DND-41 (cell line): ENCODE measurements around the gene PBX3.

Source experiments
- ATAC-seq: fragments of 200-7000 bp; cut with Tn5 transposase; 3 replicates; pipeline ENCODE4 v1.9.1; 2021; ENCODE audit warnings: low read depth; ENCODE audit not compliant: insufficient read depth
- DNase-seq: peaks from one replicate; pipeline ENCODE4 v3.0.0-alpha.2; 2020
- H2AFZ ChIP-seq: 2 replicates; pipeline ENCODE4 v1.6.0; 2012; ENCODE audit warnings: low read depth, low read length
- H3K27ac ChIP-seq: 2 replicates; pipeline ENCODE4 v1.5.1; 2012; ENCODE audit warnings: low read length, inconsistent platforms
- H3K27me3 ChIP-seq: fragments of 200-600 bp; sonication (generic); 2 replicates; pipeline ENCODE4 v1.6.0; 2012; ENCODE audit warnings: low read length, mild to moderate bottlenecking, inconsistent platforms; ENCODE audit not compliant: insufficient read depth, poor library complexity
- H3K36me3 ChIP-seq: 2 replicates; pipeline ENCODE4 v1.5.1; 2012; ENCODE audit warnings: low read length, inconsistent platforms; ENCODE audit not compliant: insufficient read depth
- H3K4me1 ChIP-seq: 2 replicates; pipeline ENCODE4 v1.5.1; 2012; ENCODE audit warnings: mild to moderate bottlenecking, low read length; ENCODE audit not compliant: insufficient read depth
- H3K4me2 ChIP-seq: 2 replicates; pipeline ENCODE4 v1.6.0; 2012; ENCODE audit warnings: mild to moderate bottlenecking, moderate library complexity, low read length, inconsistent platforms; ENCODE audit not compliant: insufficient read depth
- H3K4me3 ChIP-seq, 2 experiments: fragments of 200-600 bp in 1 of 2; shearing (Covaris generic) in 1 of 2; 2 replicates each; pipeline ENCODE4 v1.5.1; 2012 to 2016; ENCODE audit warnings: inconsistent platforms in 2 of 2, low read length in 2 of 2, mild to moderate bottlenecking in 2 of 2, low read depth in 1 of 2, moderate library complexity in 1 of 2
- H3K79me2 ChIP-seq: 2 replicates; pipeline ENCODE4 v1.6.0; 2012; ENCODE audit warnings: low read length, inconsistent platforms; ENCODE audit not compliant: insufficient read depth
- H3K9ac ChIP-seq: 2 replicates; pipeline ENCODE4 v1.6.0; 2012; ENCODE audit warnings: low read depth, mild to moderate bottlenecking, inconsistent platforms, low read length, moderate library complexity
- H3K9me3 ChIP-seq: 2 replicates; pipeline ENCODE4 v1.5.1; 2012; ENCODE audit warnings: low read length, moderate library complexity, mild to moderate bottlenecking, inconsistent platforms; ENCODE audit not compliant: insufficient read depth, severe bottlenecking
- H4K20me1 ChIP-seq: 2 replicates; pipeline ENCODE4 v1.6.0; 2012; ENCODE audit warnings: low read length; ENCODE audit not compliant: insufficient read depth
- EZH2 ChIP-seq: IDR thresholded peaks from 3 replicates; pipeline ENCODE4 v1.6.1; 2012; ENCODE audit warnings: borderline replicate concordance, low read depth, mild to moderate bottlenecking, moderate library complexity, low read length, inconsistent platforms; ENCODE audit not compliant: severe bottlenecking
- TF ChIP-seq, protein P1 (sequence below): IDR thresholded peaks from 2 replicates; pipeline ENCODE4 v1.5.1; 2012; ENCODE audit warnings: borderline replicate concordance, low read length, moderate library complexity, mild to moderate bottlenecking; ENCODE audit not compliant: poor library complexity, severe bottlenecking; ENCODE audit errors: extremely low read depth

Gene PBX3

DNA sequence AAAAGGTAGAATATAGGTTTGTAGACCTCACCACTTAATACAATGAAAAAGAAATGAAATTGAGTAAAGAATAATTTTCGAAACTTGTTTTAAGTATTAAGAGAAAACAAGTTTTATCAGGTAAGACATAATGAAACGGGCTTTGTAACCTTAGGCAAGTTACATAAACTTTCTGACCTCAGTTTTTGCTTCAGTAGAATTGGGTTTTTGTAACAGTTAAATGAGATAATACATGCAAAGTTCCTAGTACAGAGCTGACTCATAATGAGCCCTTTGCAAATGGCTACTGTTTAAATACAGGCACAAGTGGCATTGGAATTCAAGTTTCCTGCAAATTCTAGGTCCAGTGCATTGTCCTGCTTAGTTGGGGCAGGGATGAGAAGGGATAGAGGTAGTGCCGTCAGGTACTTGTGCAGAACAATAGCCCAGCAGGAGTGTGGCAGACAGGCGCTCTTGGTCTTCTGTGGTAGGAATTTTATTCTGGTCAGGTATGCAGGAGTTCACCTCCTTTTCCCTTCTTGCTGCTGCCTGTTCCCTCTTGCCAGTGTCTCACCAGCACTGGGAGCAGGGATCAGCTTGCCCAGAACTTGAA, 203.8 kb downstream of the PBX3 start:
- no peak for DNase-seq
- no peaks in the 10 kb centered on the region for H4K20me1 ChIP-seq
- TF ChIP-seq EZH2 = no peak
- TF ChIP-seq, protein P1, sequence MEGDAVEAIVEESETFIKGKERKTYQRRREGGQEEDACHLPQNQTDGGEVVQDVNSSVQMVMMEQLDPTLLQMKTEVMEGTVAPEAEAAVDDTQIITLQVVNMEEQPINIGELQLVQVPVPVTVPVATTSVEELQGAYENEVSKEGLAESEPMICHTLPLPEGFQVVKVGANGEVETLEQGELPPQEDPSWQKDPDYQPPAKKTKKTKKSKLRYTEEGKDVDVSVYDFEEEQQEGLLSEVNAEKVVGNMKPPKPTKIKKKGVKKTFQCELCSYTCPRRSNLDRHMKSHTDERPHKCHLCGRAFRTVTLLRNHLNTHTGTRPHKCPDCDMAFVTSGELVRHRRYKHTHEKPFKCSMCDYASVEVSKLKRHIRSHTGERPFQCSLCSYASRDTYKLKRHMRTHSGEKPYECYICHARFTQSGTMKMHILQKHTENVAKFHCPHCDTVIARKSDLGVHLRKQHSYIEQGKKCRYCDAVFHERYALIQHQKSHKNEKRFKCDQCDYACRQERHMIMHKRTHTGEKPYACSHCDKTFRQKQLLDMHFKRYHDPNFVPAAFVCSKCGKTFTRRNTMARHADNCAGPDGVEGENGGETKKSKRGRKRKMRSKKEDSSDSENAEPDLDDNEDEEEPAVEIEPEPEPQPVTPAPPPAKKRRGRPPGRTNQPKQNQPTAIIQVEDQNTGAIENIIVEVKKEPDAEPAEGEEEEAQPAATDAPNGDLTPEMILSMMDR = no peak
- peaks cover 4% of the 10 kb centered on the region; the same call in 1 of the 2 replicates for H3K36me3 ChIP-seq
- no peak overlapping the region for H3K27ac ChIP-seq
- no peak overlapping the region for H2AFZ ChIP-seq
- H3K4me3 ChIP-seq = no peak overlapping the region
- H3K4me2 ChIP-seq = no peak overlapping the region
- H3K9me3 ChIP-seq = peaks cover 3% of the 10 kb centered on the region
- no peak for ATAC-seq
- H3K27me3 ChIP-seq = no peaks in the 10 kb centered on the region
- H3K4me1 ChIP-seq = no peaks in the 10 kb centered on the region
- no peaks in the 10 kb centered on the region for H3K79me2 ChIP-seq
- no peak overlapping the region for H3K9ac ChIP-seq

DNA sequence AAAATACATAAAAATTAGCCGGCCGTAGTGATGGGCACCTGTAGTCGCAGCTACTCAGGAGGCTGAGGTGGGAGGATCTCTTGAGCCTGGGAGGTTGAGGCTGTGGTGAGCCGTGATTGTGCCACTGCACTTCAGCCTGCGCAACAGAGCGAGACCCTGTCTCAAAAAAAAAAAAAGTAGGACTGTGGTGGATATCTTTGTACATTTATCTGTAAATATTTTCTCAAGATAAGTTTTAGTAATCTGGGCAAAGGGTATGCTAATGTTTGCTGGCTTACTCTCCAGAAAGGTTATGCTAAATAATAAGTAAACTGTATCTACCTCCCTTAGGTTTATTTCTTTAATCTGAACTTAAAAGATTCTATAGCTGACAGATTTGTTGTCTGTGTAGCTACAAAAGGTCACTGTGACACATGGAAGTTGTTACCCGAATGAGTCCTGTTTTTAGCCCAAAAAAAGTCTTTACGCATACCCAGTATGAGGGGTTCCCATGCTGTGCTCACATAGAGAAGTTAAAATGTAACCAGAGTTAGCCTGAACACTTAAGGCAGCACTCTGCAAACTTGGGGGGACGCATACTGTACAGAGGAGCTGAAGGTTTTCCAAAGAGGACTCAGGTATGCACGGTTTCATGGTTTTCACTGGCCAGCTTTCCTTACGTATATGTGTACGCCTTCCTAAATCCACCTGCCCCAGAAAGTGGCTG, 206.3 kb downstream of the PBX3 start:
- Histone ChIP-seq H4K20me1 (no peaks in the 10 kb centered on the region), H3K4me1 (no peaks in the 10 kb centered on the region), H3K9me3 (no peaks in the 10 kb centered on the region), H3K27me3 (no peaks in the 10 kb centered on the region), H2AFZ (no peak overlapping the region), H3K36me3 (no peaks in the 10 kb centered on the region), H3K4me2 (no peak overlapping the region), H3K4me3 (no peak overlapping the region), H3K9ac (no peak overlapping the region), H3K27ac (no peak overlapping the region), H3K79me2 (no peaks in the 10 kb centered on the region)
- no peak for DNase-seq
- TF ChIP-seq, protein P1 = no peak
- TF ChIP-seq EZH2 = no peak
- ATAC-seq = no peak

DNA sequence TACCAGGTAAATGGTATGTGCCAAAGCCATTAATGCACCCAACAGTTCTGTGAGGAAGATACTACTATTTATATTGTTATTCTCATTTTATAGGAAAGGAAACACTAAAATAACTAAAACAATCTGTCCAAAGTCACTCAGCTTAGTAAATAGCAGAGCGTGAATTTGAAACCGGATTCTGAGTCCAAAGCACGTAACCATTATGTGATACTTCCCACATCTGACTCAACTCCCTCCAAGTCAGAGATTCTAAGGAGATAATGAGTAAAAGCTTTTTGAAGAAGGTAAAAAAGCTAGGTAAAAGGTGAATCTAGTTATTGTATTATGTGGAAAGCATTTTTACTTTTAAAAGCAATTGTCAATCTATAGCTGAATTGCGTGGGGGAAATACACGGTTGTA, 208.9 kb downstream of the PBX3 start:
- DNase-seq (no peak), ATAC-seq (no peak)
- H3K9me3 ChIP-seq = no peaks in the 10 kb centered on the region
- no peak overlapping the region for H3K9ac ChIP-seq
- H3K79me2 ChIP-seq = no peaks in the 10 kb centered on the region
- H3K27me3 ChIP-seq = no peaks in the 10 kb centered on the region
- H4K20me1 ChIP-seq = no peaks in the 10 kb centered on the region
- peaks cover 9% of the 10 kb centered on the region for H3K36me3 ChIP-seq
- H2AFZ ChIP-seq = no peak overlapping the region
- H3K4me2 ChIP-seq = no peak overlapping the region
- H3K27ac ChIP-seq = no peak overlapping the region
- no peaks in the 10 kb centered on the region for H3K4me1 ChIP-seq
- no peak for TF ChIP-seq EZH2
- TF ChIP-seq, protein P1 = no peak
- no peak overlapping the region for H3K4me3 ChIP-seq
